HCT116 (cell line): ENCODE measurements around the gene COL7A1. TPM values are rescaled to one million over a fixed set of nuclear protein-coding genes. Genes with fewer than 3 reads are reported as not detected.

ENCODE experiments used
- ATAC-seq: fragments of 200-7000 bp; cut with Tn5 transposase; 2 replicates; pipeline ENCODE4 v1.9.1; 2020; ENCODE audit warnings: mild to moderate bottlenecking, moderate library complexity
- BruUV-seq: library from RNA; stranded (reverse); fragments of 400-500 nt; replicated peaks from 2 replicates; lab custom pipeline; 2021; lab: Mats Ljungman, UMichigan
- CTCF ChIA-PET: fragments of 300-600 bp; sonication (Branson Sonifier 250); formaldehyde crosslinking; loops from one replicate; lab custom pipeline; 2021; ENCODE audit warnings: antibody characterized with exemption; lab: Charles Lee
- POLR2A ChIA-PET: fragments of 300-600, 350-600 bp; sonication (Branson Sonifier 250); formaldehyde crosslinking; loops from one replicate; lab custom pipeline; 2021; ENCODE audit warnings: antibody characterized with exemption; lab: Charles Lee
- RAD21 ChIA-PET, 2 experiments: fragments of 300-600 bp; sonication (Branson Sonifier 250); formaldehyde crosslinking; loops; one replicate each; lab custom pipeline; 2023; ENCODE audit warnings: low total read pairs in 2 of 2; ENCODE audit not compliant: uncharacterized antibody in 2 of 2, unreplicated experiment in 2 of 2, low non-redundant PET in 1 of 2; lab: Charles Lee
- DNase-seq: peaks from one replicate; pipeline ENCODE4 v3.0.0-alpha.2; 2010; ENCODE audit warnings: low read depth, low spot score
- H2AFZ ChIP-seq: fragments of 200-600 bp; shearing (Covaris generic), sonication (generic); 2 replicates; pipeline ENCODE4 v1.6.1; 2017; ENCODE audit warnings: low read depth, mixed run types, mixed read lengths, antibody characterized with exemption, low read length; ENCODE audit not compliant: poor library complexity, severe bottlenecking
- H3K27ac ChIP-seq: 2 replicates; pipeline ENCODE4 v1.5.1; 2012; ENCODE audit warnings: low read depth, low read length
- H3K27me3 ChIP-seq: fragments of 200-600 bp; sonication (generic); 2 replicates; pipeline ENCODE4 v1.6.1; 2016; ENCODE audit warnings: mixed run types, low read length, mixed read lengths; ENCODE audit not compliant: insufficient read depth
- H3K36me3 ChIP-seq, 2 experiments: fragments of 200-500 bp in 1 of 2; fragments of 200-600 bp in 1 of 2; sonication (Bioruptor generic) in 1 of 2; sonication (generic) in 1 of 2; 2 replicates each; pipeline versions ENCODE4 v1.5.1 to v1.6.1; 2014 to 2016; ENCODE audit warnings: low read length in 2 of 2, inconsistent platforms in 1 of 2, mixed read lengths in 1 of 2, mixed run types in 1 of 2; ENCODE audit not compliant: insufficient read depth in 2 of 2, control insufficient read depth in 1 of 2
- H3K4me1 ChIP-seq, 2 experiments: fragments of 200-600 bp in 1 of 2; sonication (generic) in 1 of 2; 2 replicates each; pipeline versions ENCODE4 v1.5.1 to v1.6.1; 2012 to 2017; ENCODE audit warnings: low read length in 2 of 2, inconsistent platforms in 1 of 2, mild to moderate bottlenecking in 1 of 2, mixed read lengths in 1 of 2, mixed run types in 1 of 2, moderate library complexity in 1 of 2; ENCODE audit not compliant: insufficient read depth in 2 of 2, control insufficient read depth in 1 of 2
- H3K4me2 ChIP-seq: fragments of 200-600 bp; sonication (generic); 2 replicates; pipeline ENCODE4 v1.6.1; 2017; ENCODE audit warnings: mixed run types, low read length, mixed read lengths
- H3K4me3 ChIP-seq, 2 experiments: fragments of 200-600 bp in 1 of 2; sonication (generic) in 1 of 2; replicated peaks in 1 of 2; 2 replicates each; pipeline ENCODE4 v1.5.1; 2011 to 2016; ENCODE audit warnings: low read length in 2 of 2, control low read depth in 1 of 2, low read depth in 1 of 2, mild to moderate bottlenecking in 1 of 2, mixed read lengths in 1 of 2, mixed run types in 1 of 2
- H3K79me2 ChIP-seq: fragments of 200-600 bp; sonication (generic); 2 replicates; pipeline ENCODE4 v1.6.1; 2017; ENCODE audit warnings: mild to moderate bottlenecking, mixed run types, low read length, moderate library complexity, mixed read lengths; ENCODE audit not compliant: insufficient read depth
- H3K9ac ChIP-seq: fragments of 200-600 bp; sonication (generic); 2 replicates; pipeline ENCODE4 v1.6.1; 2016; ENCODE audit warnings: low read length, mixed read lengths
- H3K9me2 ChIP-seq: fragments of 200-600 bp; sonication (generic), shearing (Covaris generic); 2 replicates; pipeline ENCODE4 v1.6.1; 2017; ENCODE audit warnings: mixed run types, mild to moderate bottlenecking, moderate library complexity; ENCODE audit not compliant: insufficient read depth
- H3K9me3 ChIP-seq, 2 experiments: fragments of 200-500 bp in 1 of 2; fragments of 200-600 bp in 1 of 2; sonication (Bioruptor generic) in 1 of 2; sonication (generic) in 1 of 2; 2 replicates each; pipeline ENCODE4 v1.6.1; 2014 to 2017; ENCODE audit warnings: low read length in 2 of 2, mixed read lengths in 2 of 2, inconsistent platforms in 1 of 2, low read depth in 1 of 2, mild to moderate bottlenecking in 1 of 2, mixed run types in 1 of 2, moderate library complexity in 1 of 2; ENCODE audit not compliant: control insufficient read depth in 1 of 2, insufficient read depth in 1 of 2
- H4K20me1 ChIP-seq: fragments of 200-600 bp; sonication (generic), shearing (Covaris generic); 2 replicates; pipeline ENCODE4 v1.6.1; 2017; ENCODE audit warnings: mixed run types, mild to moderate bottlenecking, moderate library complexity; ENCODE audit not compliant: insufficient read depth
- CBX3 ChIP-seq: IDR thresholded peaks from 2 replicates; pipeline ENCODE4 v1.6.1; 2012; ENCODE audit warnings: low read depth
- CEBPB ChIP-seq: IDR thresholded peaks from 2 replicates; pipeline ENCODE4 v1.6.1; 2012; ENCODE audit warnings: low read depth
- EGR1 ChIP-seq: IDR thresholded peaks from 2 replicates; pipeline ENCODE4 v1.6.1; 2012; ENCODE audit warnings: low read depth
- FOSL1 ChIP-seq: IDR thresholded peaks from 2 replicates; pipeline ENCODE4 v1.6.1; 2012; ENCODE audit warnings: low read depth
- POLR2A ChIP-seq: IDR thresholded peaks from 2 replicates; pipeline ENCODE4 v1.7.0; 2011; ENCODE audit warnings: borderline replicate concordance; ENCODE audit not compliant: insufficient read depth, insufficient read length; ENCODE audit errors: extremely low read depth
- POLR2AphosphoS5 ChIP-seq: IDR thresholded peaks from 2 replicates; pipeline ENCODE4 v1.6.1; 2011; ENCODE audit warnings: mild to moderate bottlenecking, low read depth, low read length, moderate library complexity
- SIN3A ChIP-seq: IDR thresholded peaks from 2 replicates; pipeline ENCODE4 v1.6.1; 2012; ENCODE audit warnings: low read depth
- SRF ChIP-seq: IDR thresholded peaks from 2 replicates; pipeline ENCODE4 v1.6.1; 2012; ENCODE audit warnings: low read depth
- TCF7L2 ChIP-seq: IDR thresholded peaks from 2 replicates; pipeline ENCODE4 v1.7.0; 2011; ENCODE audit warnings: borderline replicate concordance, inconsistent platforms; ENCODE audit not compliant: insufficient read depth, insufficient read length; ENCODE audit errors: extremely low read depth
- YY1 ChIP-seq: IDR thresholded peaks from 2 replicates; pipeline ENCODE4 v1.6.1; 2011; ENCODE audit warnings: low read length, low read depth, moderate library complexity, mild to moderate bottlenecking; ENCODE audit not compliant: insufficient replicate concordance; ENCODE audit errors: extremely low read depth
- ZNF274 ChIP-seq: fragments of 200-500 bp; sonication (Bioruptor generic); IDR thresholded peaks from 2 replicates; pipeline ENCODE4 v1.6.1; 2014; ENCODE audit warnings: mild to moderate bottlenecking, low read depth, low read length, inconsistent platforms
- intact Hi-C: fragments of 100-400 bp; cut with micrococcal nuclease; formaldehyde crosslinking; loops from 2 replicates; pipeline ENCODE4 v1.10.0; 2022
- total RNA-seq: library from RNA; stranded (reverse); gene quantifications from one replicate; pipeline ENCODE4 v1.2.1, GENCODE V29; 2021; ENCODE audit not compliant: unreplicated experiment
- TF ChIP-seq, protein P1 (sequence below): IDR thresholded peaks from 2 replicates; pipeline ENCODE4 v1.6.1; 2012; ENCODE audit warnings: low read depth
- TF ChIP-seq, protein P2 (sequence below): IDR thresholded peaks from 2 replicates; pipeline ENCODE4 v1.6.1; 2012
- TF ChIP-seq, protein P3 (sequence below): IDR thresholded peaks from 2 replicates; pipeline ENCODE4 v1.6.1; 2011; ENCODE audit warnings: mild to moderate bottlenecking, low read length, moderate library complexity; ENCODE audit not compliant: insufficient replicate concordance; ENCODE audit errors: extremely low read depth

Gene COL7A1
- total RNA-seq, 1 experiment from 2014 or later, result 11.4 TPM

DNA sequence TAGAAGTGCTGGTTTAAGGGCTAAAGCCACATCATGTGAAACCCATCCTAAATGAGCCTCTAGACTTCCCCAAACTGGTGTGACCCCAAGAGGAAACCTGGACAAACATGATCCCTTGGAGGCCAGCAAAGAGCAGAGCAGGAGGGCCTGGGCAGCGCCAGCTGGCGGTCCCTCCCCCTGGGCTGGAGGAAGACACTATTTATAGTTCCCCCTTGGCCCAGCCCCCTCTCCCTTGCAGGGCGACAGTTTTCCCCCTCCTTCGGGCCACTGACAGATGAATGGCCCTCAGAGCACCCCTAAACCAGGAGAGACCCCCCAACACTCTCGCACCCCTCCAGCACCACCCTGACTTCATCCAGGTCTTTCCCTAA is 34.5 kb downstream of the COL7A1 start:
- no peaks in the 10 kb centered on the region for H3K9me2 ChIP-seq
- H3K4me3 ChIP-seq, result 0 out of 4 replicates have a peak overlapping the region, but pooled peaks of 1 of the 2 experiments have one; percentile 2
- intact Hi-C loops, result no loop called here
- no peaks in the 10 kb centered on the region for H4K20me1 ChIP-seq
- RAD21 ChIA-PET, result interaction anchor here in 1 of 2 experiments (0.7 kb wide), 1 partner anchor 19 kb away, joined by 4 read pairs; no protein-coding TSS in a partner anchor
- no peaks in the 10 kb centered on the region for H3K9me3 ChIP-seq
- peak overlapping the region; percentile 48; the same call in 1 of the 2 replicates for H3K27ac ChIP-seq
- H3K36me3 ChIP-seq, result no peaks in the 10 kb centered on the region
- H3K4me1 ChIP-seq, result peaks cover 51 to 88% of the 10 kb centered on the region in 2 experiments
- no peak for TF ChIP-seq CEBPB
- TF ChIP-seq, protein P1, sequence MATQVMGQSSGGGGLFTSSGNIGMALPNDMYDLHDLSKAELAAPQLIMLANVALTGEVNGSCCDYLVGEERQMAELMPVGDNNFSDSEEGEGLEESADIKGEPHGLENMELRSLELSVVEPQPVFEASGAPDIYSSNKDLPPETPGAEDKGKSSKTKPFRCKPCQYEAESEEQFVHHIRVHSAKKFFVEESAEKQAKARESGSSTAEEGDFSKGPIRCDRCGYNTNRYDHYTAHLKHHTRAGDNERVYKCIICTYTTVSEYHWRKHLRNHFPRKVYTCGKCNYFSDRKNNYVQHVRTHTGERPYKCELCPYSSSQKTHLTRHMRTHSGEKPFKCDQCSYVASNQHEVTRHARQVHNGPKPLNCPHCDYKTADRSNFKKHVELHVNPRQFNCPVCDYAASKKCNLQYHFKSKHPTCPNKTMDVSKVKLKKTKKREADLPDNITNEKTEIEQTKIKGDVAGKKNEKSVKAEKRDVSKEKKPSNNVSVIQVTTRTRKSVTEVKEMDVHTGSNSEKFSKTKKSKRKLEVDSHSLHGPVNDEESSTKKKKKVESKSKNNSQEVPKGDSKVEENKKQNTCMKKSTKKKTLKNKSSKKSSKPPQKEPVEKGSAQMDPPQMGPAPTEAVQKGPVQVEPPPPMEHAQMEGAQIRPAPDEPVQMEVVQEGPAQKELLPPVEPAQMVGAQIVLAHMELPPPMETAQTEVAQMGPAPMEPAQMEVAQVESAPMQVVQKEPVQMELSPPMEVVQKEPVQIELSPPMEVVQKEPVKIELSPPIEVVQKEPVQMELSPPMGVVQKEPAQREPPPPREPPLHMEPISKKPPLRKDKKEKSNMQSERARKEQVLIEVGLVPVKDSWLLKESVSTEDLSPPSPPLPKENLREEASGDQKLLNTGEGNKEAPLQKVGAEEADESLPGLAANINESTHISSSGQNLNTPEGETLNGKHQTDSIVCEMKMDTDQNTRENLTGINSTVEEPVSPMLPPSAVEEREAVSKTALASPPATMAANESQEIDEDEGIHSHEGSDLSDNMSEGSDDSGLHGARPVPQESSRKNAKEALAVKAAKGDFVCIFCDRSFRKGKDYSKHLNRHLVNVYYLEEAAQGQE, result no peak
- TF ChIP-seq, protein P2, sequence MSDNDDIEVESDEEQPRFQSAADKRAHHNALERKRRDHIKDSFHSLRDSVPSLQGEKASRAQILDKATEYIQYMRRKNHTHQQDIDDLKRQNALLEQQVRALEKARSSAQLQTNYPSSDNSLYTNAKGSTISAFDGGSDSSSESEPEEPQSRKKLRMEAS, result no peak
- TF ChIP-seq, protein P3, sequence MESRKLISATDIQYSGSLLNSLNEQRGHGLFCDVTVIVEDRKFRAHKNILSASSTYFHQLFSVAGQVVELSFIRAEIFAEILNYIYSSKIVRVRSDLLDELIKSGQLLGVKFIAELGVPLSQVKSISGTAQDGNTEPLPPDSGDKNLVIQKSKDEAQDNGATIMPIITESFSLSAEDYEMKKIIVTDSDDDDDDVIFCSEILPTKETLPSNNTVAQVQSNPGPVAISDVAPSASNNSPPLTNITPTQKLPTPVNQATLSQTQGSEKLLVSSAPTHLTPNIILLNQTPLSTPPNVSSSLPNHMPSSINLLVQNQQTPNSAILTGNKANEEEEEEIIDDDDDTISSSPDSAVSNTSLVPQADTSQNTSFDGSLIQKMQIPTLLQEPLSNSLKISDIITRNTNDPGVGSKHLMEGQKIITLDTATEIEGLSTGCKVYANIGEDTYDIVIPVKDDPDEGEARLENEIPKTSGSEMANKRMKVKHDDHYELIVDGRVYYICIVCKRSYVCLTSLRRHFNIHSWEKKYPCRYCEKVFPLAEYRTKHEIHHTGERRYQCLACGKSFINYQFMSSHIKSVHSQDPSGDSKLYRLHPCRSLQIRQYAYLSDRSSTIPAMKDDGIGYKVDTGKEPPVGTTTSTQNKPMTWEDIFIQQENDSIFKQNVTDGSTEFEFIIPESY, result no peak
- no peak for TF ChIP-seq POLR2A
- TF ChIP-seq EGR1, result no peak
- no peak for TF ChIP-seq CBX3
- no peak for TF ChIP-seq POLR2AphosphoS5
- no peak for TF ChIP-seq SIN3A
- no peak for TF ChIP-seq TCF7L2
- no peak for TF ChIP-seq SRF
- TF ChIP-seq FOSL1, result no peak
- TF ChIP-seq YY1, result no peak
- TF ChIP-seq ZNF274, result no peak
- DNase-seq (no peak), ATAC-seq (no peak)
- no peaks in the 10 kb centered on the region for H3K27me3 ChIP-seq
- POLR2A ChIA-PET, result interaction anchor here (1.5 kb wide), 1 partner anchor 87 kb away, joined by 4 read pairs; no protein-coding TSS in a partner anchor
- H3K79me2 ChIP-seq, result peaks cover 7% of the 10 kb centered on the region; the same call in 1 of the 2 replicates
- peak overlapping the region; percentile 57 for H3K4me2 ChIP-seq
- H3K9ac ChIP-seq, result no peak overlapping the region
- CTCF ChIA-PET, result interaction anchor here (1.8 kb wide), 1 partner anchor 125 kb away, joined by 4 read pairs; no protein-coding TSS in a partner anchor
- BruUV-seq, result no TSS peak
- no peak overlapping the region for H2AFZ ChIP-seq
